HG03060 (cell line): ENCODE measurements around the gene GLIPR1L2.
"Not testable (repeated sequence)": the region's sequence is repeated elsewhere in the genome, so short reads cannot be mapped to it uniquely, and the experiment has no call there.

Experiments
- ATAC-seq: cut with Tn5 transposase; IDR thresholded peaks from one replicate; pipeline ENCODE4 v1.9.1; 2021; ENCODE audit warnings: low read depth, moderate number of reproducible peaks; ENCODE audit not compliant: unreplicated experiment

The GLIPR1L2 gene

GRCh38 chr12:75428767-75429166 lies 37.9 kb downstream of the GLIPR1L2 start:
- no peak for ATAC-seq

- no peak for ATAC-seq
Observed at GRCh38 chr12:75432924-75433323, 42.0 kb downstream of the GLIPR1L2 start.

GRCh38 chr12:75437564-75437963 lies 46.7 kb downstream of the GLIPR1L2 start:
- no peak for ATAC-seq

GRCh38 chr12:75438059-75438754 lies 47.3 kb downstream of the GLIPR1L2 start:
- ATAC-seq = no peak

- ATAC-seq = no peak
Observed at GRCh38 chr12:75439048-75439447, 48.2 kb downstream of the GLIPR1L2 start.

GRCh38 chr12:75439930-75440329 lies 49.0 kb downstream of the GLIPR1L2 start:
- no peak for ATAC-seq

- not testable (repeated sequence) for ATAC-seq
Observed at GRCh38 chr12:75441687-75442449, 51.0 kb downstream of the GLIPR1L2 start.

GRCh38 chr12:75442454-75442853 lies 51.6 kb downstream of the GLIPR1L2 start:
- not testable (repeated sequence) for ATAC-seq

- no peak for ATAC-seq
Observed at GRCh38 chr12:75443709-75444108, 52.8 kb downstream of the GLIPR1L2 start.

- no peak for ATAC-seq
Observed at GRCh38 chr12:75444429-75445136, 53.7 kb downstream of the GLIPR1L2 start.

GRCh38 chr12:75445137-75445507 lies 54.2 kb downstream of the GLIPR1L2 start:
- not testable (repeated sequence) for ATAC-seq

- no peak for ATAC-seq
Observed at GRCh38 chr12:75446857-75447256, 56.0 kb downstream of the GLIPR1L2 start.

GRCh38 chr12:75447691-75448393 lies 57.0 kb downstream of the GLIPR1L2 start:
- ATAC-seq = no peak

- no peak for ATAC-seq
Observed at GRCh38 chr12:75452675-75453330, 61.9 kb downstream of the GLIPR1L2 start.

GRCh38 chr12:75455839-75456238 lies 65.0 kb downstream of the GLIPR1L2 start:
- no peak for ATAC-seq

- no peak for ATAC-seq
Observed at GRCh38 chr12:75457191-75457590, 66.3 kb downstream of the GLIPR1L2 start.

GRCh38 chr12:75457866-75458265 lies 67.0 kb downstream of the GLIPR1L2 start:
- ATAC-seq = not testable (repeated sequence)

- ATAC-seq = no peak
Observed at GRCh38 chr12:75459755-75460154, 68.9 kb downstream of the GLIPR1L2 start.

- ATAC-seq = no peak
Observed at GRCh38 chr12:75460204-75460603, 69.3 kb downstream of the GLIPR1L2 start.
